GM18508 (cell line): ENCODE data around the gene BCAS3.

ENCODE experiments used
- ATAC-seq: cut with Tn5 transposase; IDR thresholded peaks from one replicate; pipeline ENCODE4 v1.9.1; 2021; ENCODE audit warnings: moderate number of reproducible peaks; ENCODE audit not compliant: insufficient read depth, unreplicated experiment

Gene BCAS3

GRCh38 chr17:61395409-61395982, 717.8 kb downstream of the BCAS3 start:
- no peak for ATAC-seq

DNA sequence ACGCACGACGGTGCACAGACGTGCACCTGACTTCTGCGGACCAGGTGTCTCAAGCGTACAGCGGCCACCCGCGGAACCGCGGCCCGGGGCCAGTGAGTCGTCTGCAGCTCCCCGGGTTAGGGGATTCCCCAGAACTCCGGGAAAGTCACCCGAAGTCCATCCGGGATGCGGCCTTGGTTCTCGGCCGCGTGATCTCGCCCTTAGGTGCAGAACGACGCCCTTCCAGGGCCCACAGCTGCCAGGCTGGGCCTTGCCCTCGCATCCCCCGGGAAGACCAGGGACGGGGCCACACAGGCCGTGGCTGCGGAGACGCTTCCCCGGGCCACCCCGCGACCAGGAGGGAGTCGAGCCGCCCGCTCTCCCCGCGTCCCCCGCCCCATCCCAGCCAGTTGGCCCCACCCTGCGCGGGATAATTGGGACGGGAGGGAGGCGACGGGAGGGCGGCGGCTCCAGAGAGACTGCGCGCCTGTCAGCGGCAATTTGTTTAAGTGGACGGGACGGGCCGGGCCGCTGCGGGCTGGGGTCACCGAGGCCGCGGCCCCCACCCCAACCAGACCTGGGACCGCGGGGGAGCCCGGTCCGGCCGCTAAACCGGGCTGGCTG, 718.4 kb downstream of the BCAS3 start:
- no peak for ATAC-seq

DNA sequence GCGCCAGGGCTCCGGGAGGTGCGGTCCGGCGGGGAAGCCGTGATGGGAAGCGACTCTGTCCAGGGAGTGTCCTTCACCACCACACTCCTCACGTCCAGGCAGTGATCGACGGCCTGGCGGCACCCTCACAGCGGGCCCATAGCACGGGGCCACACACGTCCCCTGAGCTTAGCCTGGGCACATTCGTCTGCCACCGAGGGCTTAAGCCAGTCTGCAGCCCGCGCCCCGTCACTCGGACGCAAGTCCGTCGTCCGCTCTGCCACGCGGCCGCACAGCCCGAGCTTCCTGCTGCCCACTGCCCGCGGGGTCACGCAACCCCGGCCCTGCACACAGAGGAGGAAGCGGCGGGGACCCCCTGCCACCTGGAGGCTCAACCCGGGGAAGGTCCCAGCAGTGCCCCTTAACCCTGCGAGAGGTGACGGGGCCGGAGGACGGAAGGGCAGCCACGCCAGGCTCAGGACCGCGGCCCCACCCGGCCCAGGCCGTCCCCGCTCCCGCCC, 719.0 kb downstream of the BCAS3 start:
- ATAC-seq: no peak

DNA sequence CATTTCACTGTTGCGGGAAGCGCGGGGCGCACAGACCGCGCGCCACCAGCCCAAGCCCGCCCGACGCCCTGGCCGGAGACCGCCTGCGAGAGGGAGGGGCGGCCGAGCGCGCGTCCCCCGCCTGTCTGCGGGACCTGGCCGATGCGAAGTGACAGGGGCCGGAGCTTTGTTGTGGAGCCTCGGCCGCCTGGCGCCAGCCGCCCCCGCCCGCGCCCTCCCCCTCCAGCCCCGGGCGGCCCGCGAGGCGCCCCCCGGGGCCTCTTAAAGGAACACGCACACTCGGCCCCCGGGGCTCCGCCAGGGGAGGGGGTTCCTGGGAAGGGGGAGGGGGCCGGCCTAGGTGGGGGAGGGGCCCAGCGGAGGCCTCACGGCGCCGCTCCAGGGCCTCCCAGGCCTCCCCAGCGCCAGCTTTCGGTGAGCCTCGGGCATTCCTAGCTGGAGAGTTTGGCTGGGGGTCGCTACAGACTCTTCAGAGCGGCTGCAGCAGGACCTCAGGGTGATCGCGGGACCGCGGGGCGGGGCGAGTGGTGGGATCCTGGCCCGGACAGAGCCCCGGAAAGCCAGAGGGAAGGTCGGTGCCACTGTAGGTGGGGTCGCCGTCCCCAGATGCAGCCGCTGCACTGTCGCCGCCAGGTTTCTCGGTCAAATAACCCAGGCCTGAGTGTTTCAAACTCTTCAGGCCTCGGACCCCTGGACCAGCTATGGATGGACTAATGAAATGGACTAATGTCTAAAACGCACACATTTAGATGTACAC, 719.6 kb downstream of the BCAS3 start:
- ATAC-seq: no peak

- no peak for ATAC-seq
Observed at GRCh38 chr17:61398721-61399130, 721.1 kb downstream of the BCAS3 start.

- ATAC-seq: no peak
Observed at GRCh38 chr17:61399131-61400065, 721.7 kb downstream of the BCAS3 start, which contains the start of gene TBX2. TSS of gene TBX2 (plus strand) at chr17:61399843. CDS start at chr17:61400177, 334 bp downstream.

DNA sequence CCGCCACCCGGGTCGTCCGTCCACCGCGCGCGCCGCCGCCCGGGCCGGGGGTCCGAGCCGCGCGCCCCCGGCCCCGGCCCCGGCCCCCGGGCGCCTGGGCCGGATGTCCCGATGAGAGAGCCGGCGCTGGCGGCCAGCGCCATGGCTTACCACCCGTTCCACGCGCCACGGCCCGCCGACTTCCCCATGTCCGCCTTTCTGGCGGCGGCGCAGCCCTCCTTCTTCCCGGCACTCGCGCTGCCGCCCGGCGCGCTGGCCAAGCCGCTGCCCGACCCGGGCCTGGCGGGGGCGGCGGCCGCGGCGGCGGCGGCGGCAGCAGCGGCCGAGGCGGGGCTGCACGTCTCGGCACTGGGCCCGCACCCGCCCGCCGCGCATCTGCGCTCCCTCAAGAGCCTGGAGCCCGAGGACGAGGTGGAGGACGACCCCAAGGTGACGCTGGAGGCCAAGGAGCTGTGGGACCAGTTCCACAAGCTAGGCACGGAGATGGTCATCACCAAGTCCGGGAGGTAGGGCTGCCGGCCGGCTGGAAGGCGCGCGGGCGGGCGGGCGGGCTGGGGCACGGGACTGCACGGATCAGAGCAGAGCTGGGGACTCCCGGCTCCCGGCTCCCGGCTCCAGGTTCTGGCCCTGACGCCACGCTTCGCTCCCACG, 722.5 kb downstream of the BCAS3 start:
- ATAC-seq: no peak

- ATAC-seq: no peak
Observed at GRCh38 chr17:61400717-61401388, 723.2 kb downstream of the BCAS3 start.

DNA sequence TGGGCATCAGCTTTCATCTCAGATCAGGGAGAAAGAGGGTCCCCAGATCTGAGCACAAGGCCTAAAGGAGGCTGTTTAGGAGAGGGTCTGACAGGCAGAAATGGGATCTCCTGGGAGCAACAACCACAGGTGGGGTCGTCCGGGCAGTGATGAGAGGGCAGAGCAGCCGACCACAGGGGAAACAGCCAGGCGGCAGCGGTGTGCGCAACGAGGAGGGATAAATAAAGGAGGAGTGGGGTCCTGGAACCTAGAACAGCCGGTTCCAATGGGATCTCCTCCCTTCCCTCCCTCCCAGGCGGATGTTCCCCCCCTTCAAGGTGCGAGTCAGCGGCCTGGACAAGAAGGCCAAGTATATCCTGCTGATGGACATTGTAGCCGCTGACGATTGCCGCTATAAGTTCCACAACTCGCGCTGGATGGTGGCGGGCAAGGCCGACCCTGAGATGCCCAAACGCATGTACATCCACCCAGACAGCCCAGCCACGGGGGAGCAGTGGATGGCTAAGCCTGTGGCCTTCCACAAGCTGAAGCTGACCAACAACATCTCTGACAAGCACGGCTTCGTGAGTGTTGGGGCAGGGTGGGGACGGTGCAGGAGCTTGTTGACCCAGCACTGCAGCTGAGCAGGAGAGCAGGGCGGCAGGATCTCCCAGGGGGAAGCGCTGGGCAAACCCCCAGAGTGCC, 723.9 kb downstream of the BCAS3 start:
- ATAC-seq: no peak

DNA sequence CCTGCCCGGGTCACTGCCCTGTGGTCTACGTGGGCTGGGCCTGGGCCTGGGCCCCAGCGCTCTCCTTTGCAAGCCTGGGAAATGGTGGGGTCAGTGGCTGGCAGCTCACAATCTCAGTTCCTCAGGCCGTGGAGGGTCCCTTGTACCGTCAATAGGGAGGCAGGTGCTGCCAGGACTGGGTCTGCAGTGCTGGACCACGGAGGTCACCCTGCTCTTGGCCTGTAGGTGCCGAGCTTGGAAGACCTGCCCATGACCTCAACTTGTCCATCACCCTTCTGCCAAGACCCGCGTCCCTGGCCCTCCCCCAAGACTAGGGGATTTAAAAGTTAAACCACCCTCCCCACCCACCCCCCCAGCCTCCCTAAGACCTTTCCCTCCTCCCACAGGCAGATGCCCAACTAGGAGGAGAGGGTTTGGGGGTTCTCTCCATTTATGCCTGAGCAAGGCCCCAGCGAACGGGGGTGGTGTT, 724.5 kb downstream of the BCAS3 start:
- no peak for ATAC-seq

DNA sequence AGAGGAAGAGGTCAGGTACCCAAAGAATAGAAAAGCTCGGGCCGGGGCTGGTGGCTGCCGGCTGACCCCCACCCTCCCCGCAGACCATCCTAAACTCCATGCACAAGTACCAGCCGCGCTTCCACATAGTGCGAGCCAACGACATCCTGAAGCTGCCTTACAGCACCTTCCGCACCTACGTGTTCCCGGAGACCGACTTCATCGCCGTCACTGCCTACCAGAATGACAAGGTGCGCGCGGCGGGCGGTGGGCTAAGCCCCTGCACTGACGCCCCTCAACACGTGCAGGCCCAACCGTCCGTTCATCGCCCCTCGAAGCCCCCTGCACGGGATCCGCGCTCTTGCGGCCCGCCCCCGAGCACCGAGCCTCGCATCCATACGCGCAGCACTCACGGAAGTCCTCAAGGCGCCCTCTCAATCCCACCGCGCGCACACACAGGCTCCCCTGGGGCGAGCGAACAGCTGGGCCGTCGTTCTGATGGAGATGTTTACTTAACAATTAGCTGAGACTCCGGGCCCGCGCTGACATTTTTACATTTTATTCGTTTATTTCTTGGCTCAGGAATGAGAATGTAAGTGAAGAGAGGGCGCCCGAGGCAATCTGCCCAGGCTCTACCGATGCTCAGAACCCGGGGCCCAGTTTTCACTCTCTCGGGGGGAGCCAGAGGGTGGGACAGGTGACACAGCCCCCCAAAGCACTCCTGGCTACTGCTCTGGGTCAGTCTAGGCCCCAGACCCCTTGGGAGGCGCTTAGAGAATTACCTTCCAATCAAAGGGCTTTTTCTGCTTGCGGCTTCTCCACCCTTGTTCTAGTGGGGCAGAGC, 725.5 kb downstream of the BCAS3 start:
- no peak for ATAC-seq

DNA sequence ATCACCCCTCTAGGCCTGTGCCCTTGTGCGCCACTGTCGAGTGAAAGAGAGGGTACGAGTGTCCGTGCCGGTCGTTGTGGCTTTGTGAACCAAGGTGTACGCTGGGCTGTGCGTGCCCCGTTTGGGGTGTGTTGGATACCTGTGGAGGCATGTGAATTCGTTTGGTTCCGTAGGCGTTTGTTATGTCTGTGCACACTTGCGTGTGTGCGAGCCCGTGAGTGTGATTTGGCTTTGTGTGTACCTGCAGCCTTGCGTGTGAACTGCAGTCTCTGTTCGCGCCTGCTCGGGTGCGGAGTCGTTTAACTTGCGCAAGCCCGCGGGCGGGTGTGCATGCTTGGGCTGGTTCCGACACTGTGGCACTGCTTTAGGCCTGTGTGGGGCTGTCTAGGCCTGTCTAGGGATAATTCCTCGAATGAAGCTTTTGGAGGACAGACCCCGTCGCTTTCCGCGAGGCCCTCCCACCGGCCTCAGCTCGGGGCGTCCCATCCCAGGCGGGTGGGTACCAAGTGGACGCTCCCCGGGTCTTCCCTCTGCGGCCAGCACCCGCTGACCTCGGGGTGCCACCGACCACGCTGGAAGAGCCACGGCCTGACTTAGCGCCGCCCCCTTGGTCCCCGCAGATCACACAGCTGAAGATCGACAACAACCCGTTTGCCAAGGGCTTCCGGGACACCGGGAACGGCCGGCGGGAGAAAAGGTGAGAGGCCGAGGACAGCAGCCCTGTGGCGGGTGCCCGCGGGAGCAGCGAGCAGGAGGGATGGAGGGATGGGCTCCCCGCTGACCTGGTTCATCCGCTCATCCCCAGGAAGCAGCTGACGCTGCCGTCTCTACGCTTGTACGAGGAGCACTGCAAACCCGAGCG, 726.4 kb downstream of the BCAS3 start:
- no peak for ATAC-seq

DNA sequence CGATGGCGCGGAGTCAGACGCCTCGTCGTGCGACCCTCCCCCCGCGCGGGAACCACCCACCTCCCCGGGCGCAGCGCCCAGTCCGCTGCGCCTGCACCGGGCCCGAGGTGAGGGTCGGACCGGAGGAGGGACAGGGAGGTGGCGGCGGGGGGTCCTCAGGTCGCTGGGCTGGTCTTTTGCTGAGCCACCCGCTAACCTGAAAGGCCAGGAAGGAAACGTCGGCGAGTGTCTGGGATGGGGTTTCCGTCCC, 726.9 kb downstream of the BCAS3 start:
- no peak for ATAC-seq

DNA sequence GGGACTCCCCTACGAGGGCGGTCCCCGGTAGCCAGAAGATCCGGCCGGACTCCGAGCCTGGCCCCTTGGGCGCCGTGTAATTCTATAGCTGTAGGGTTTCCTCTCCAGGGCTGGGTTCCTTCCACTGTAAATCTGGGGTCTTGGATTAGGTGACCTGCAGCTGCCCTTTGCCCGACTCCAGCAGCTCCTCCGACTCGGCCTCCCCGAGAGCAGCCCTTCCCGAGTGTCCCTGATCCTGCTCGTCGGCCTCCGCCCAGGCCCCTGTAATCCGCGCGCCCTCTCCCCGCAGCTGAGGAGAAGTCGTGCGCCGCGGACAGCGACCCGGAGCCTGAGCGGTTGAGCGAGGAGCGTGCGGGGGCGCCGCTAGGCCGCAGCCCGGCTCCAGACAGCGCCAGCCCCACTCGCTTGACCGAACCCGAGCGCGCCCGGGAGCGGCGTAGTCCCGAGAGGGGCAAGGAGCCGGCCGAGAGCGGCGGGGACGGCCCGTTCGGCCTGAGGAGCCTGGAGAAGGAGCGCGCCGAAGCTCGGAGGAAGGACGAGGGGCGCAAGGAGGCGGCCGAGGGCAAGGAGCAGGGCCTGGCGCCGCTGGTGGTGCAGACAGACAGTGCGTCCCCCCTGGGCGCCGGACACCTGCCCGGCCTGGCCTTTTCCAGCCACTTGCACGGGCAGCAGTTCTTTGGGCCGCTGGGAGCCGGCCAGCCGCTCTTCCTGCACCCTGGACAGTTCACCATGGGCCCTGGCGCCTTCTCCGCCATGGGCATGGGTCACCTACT, 727.4 kb downstream of the BCAS3 start:
- ATAC-seq: no peak

GRCh38 chr17:61405686-61406536, 728.3 kb downstream of the BCAS3 start:
- ATAC-seq: no peak

DNA sequence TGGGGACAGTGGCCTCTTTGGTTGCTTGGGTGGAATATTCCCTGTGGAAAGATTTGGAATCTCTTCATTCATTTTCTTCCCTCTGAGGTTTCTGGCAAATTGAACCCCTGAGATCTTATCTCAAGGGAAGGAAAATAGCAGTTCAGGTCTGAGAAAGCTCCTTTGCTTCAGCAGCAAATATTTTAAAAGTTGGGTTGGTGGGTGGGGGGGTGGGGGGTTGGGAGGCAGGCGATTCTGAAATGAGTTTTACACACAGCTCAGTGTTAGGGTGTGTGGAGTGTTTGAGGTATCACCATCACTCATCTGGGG, 728.8 kb downstream of the BCAS3 start:
- no peak for ATAC-seq
